WERI-Rb-1 (cell line): ENCODE measurements around the gene RMRP.
A peak's percentile ranks its signal among the peaks of the same experiment; 100 is the strongest.

ENCODE experiments used
- DNase-seq: peaks from one replicate; pipeline ENCODE4 v3.0.0-alpha.2; 2020
- H3K27ac ChIP-seq: fragments of 250-450 bp; sonication (Bioruptor Pico); 2 replicates; pipeline ENCODE4 v1.5.1; 2020; ENCODE audit warnings: mild to moderate bottlenecking, moderate library complexity
- H3K27me3 ChIP-seq: fragments of 250-450 bp; sonication (Bioruptor Pico); 2 replicates; pipeline ENCODE4 v1.5.1; 2021; ENCODE audit warnings: mild to moderate bottlenecking, low read depth, moderate library complexity; ENCODE audit not compliant: insufficient read depth, severe bottlenecking
- H3K36me3 ChIP-seq: fragments of 250-450 bp; sonication (Bioruptor Pico); 2 replicates; pipeline ENCODE4 v1.5.1; 2020; ENCODE audit warnings: mild to moderate bottlenecking, moderate library complexity
- H3K4me3 ChIP-seq: 2 replicates; pipeline ENCODE4 v1.5.1; 2011; ENCODE audit warnings: low read depth, mild to moderate bottlenecking, control low read depth, low read length
- H3K9me3 ChIP-seq: fragments of 250-450 bp; sonication (Bioruptor Pico); 2 replicates; pipeline ENCODE4 v1.5.1; 2021; ENCODE audit warnings: mild to moderate bottlenecking, moderate library complexity; ENCODE audit not compliant: severe bottlenecking
- TF ChIP-seq, protein P1 (sequence below): IDR thresholded peaks from 2 replicates; pipeline ENCODE4 v1.5.1; 2011; ENCODE audit warnings: low read depth, mild to moderate bottlenecking, control low read depth, inconsistent platforms, low read length

RMRP gene

DNA sequence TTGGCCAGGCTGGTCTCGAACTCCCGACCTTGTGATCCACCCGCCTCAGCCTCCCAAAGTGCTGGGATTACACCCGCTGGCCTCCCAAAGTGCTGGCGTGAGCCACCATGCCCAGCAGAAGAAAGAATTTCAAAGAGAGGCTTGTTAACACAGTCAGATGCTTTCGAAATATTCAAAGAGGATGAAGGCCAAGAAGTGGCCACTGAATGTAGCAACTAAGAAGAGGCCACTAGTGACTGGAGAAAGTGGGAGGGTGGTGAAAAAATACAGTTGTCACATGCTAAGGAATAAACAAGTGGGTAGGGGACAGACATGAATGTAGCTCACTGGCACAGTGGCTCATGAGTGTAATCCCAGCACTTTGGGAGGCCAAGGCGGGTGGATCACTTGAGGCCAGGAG lies 44.9 kb upstream of the RMRP start:
- no peak overlapping the region for H3K27ac ChIP-seq
- H3K9me3 ChIP-seq: no peaks in the 10 kb centered on the region
- no peak for DNase-seq
- H3K27me3 ChIP-seq: no peaks in the 10 kb centered on the region
- H3K36me3 ChIP-seq: peaks cover 91% of the 10 kb centered on the region
- TF ChIP-seq, protein P1, sequence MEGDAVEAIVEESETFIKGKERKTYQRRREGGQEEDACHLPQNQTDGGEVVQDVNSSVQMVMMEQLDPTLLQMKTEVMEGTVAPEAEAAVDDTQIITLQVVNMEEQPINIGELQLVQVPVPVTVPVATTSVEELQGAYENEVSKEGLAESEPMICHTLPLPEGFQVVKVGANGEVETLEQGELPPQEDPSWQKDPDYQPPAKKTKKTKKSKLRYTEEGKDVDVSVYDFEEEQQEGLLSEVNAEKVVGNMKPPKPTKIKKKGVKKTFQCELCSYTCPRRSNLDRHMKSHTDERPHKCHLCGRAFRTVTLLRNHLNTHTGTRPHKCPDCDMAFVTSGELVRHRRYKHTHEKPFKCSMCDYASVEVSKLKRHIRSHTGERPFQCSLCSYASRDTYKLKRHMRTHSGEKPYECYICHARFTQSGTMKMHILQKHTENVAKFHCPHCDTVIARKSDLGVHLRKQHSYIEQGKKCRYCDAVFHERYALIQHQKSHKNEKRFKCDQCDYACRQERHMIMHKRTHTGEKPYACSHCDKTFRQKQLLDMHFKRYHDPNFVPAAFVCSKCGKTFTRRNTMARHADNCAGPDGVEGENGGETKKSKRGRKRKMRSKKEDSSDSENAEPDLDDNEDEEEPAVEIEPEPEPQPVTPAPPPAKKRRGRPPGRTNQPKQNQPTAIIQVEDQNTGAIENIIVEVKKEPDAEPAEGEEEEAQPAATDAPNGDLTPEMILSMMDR: no peak
- no peak overlapping the region for H3K4me3 ChIP-seq

DNA sequence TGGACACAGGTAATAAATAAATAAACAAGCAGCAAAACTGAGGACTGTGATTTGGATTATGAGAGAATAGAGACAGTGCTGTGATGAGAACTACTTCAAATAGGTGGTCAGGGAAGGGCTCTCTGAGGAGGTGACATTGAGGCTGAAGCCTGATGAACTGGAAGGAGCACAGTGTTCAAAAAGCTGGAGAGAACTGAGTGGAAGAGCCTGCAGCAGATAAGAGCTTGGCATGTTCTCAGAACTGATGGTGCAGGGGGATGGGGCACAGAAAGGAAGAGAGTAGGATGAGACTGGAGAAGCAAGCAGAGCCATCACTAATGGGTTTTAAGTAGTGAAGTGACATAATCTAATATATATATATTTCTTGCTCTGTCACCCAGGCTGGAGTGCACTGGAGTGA lies 43.1 kb upstream of the RMRP start:
- Histone ChIP-seq H3K4me3 (no peak overlapping the region), H3K9me3 (no peaks in the 10 kb centered on the region), H3K36me3 (peaks cover 89% of the 10 kb centered on the region), H3K27me3 (no peaks in the 10 kb centered on the region), H3K27ac (no peak overlapping the region)
- TF ChIP-seq, protein P1: no peak
- no peak for DNase-seq

DNA sequence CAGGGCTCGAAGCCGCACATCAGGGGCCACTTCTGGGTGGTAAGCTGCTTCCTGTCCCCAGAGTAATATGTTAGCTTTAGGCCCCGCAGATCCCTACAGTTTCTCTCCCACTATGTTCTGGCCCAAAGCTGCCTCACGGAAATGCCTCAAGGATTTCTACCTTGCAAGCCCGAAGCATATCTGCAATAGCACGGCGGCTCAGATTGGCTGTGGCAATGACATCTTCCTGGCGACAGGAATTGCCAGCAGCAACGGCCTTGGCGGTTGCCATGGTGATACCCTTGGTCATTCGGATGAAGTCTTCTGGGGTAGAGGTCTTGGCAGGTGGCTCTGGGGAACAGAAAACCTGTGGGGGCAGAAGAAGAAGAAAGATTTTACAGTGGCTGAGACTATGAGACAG lies 42.2 kb upstream of the RMRP start:
- peaks cover 83% of the 10 kb centered on the region for H3K36me3 ChIP-seq
- no peak overlapping the region for H3K4me3 ChIP-seq
- DNase-seq: no peak
- H3K9me3 ChIP-seq: no peaks in the 10 kb centered on the region
- H3K27me3 ChIP-seq: no peaks in the 10 kb centered on the region
- H3K27ac ChIP-seq: no peak overlapping the region
- TF ChIP-seq, protein P1: no peak

DNA sequence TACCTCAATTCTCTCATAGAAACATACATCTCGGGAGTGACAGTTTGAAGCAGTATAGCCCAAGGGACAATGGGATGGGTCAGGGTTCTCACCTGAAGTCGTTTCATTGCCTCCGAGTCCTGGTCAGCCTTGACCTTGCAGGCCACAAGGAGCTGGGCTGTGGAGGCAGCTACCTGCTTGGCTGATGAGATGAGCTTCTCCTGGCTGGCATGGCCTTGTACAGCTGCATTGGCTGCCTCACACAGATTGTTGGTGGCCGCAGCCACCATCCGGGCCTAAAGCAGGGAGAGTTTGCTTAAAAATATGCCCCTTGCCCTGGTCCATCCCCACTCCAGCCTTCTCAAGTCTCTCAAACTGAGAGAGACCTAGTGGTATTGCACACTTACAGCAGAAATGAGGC lies 40.4 kb upstream of the RMRP start:
- Histone ChIP-seq H3K4me3 (no peak overlapping the region), H3K27ac (no peak overlapping the region), H3K27me3 (no peaks in the 10 kb centered on the region), H3K36me3 (peaks cover 65% of the 10 kb centered on the region), H3K9me3 (no peaks in the 10 kb centered on the region)
- no peak for DNase-seq
- TF ChIP-seq, protein P1: no peak

DNA sequence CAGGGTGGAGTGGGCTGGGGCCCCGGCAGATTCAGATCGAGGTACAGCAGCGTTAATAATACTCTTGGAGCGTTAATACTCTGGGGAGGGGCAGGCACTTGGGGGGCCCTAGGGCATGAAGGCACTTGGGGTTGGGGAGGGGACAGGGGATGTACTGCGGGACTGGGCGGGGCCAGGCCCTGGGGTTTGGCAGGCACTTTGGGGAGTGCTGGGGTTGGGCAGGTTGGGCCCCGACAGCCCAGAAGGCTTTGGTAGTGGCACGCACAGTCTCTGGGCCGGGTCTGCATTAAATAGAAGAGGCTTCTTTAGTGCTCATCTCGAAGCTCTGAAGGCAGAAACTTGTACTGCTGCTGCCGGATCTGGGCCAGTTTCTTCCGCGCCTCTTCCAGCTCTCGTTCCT lies 39.7 kb upstream of the RMRP start:
- H3K4me3 ChIP-seq: no peak overlapping the region
- H3K27me3 ChIP-seq: no peaks in the 10 kb centered on the region
- TF ChIP-seq, protein P1: no peak
- DNase-seq: no peak
- H3K9me3 ChIP-seq: no peaks in the 10 kb centered on the region
- peaks cover 57% of the 10 kb centered on the region for H3K36me3 ChIP-seq
- no peak overlapping the region for H3K27ac ChIP-seq

DNA sequence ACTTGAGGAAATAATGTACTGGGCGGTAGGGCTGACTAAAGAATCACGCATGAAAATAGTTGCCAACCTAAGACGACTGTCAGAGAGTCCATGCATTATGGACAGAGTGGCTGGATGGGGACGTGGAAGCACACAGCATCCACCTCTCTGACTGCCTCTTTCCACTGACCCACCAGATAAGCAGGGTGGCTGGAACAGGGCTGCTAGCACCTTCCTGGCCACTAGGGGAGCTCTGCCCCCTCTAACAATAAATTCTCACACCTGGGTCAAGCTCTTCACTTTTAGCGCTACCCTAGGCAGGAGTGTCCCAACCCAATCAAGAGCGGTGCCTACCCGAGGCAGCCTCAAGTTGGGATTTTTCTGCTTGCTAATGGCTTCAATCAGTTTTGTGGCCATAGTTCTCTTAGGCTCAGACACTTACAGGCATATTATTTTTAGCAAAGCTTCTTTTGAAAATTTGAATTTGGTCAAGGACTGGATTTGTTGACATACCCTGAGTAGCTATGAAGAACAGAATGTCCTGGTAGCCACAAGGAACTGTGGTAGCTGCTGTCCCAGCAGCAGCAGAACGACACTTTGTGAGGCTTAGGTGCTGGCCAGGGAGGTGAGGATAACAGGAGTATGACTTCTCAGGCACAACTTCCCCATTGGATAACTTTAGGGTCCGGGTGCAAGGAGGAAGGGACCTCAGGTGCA lies 38.8 kb upstream of the RMRP start:
- Histone ChIP-seq H3K4me3 (no peak overlapping the region), H3K36me3 (peaks cover 49% of the 10 kb centered on the region), H3K9me3 (no peaks in the 10 kb centered on the region), H3K27me3 (no peaks in the 10 kb centered on the region), H3K27ac (no peak overlapping the region)
- TF ChIP-seq, protein P1: peak; percentile 95
- DNase-seq: peak; percentile 60
